NCI-H128 (cell line): Measurements from ENCODE around the gene BPIFB6.

Experiments
- DNase-seq: peaks from one replicate; lab custom pipeline; 2025; ENCODE audit not compliant: unreplicated experiment; lab: John Stamatoyannopoulos, UW

BPIFB6 gene

GRCh38 chr20:33059741-33060390 is 28.4 kb downstream of the BPIFB6 start:
- no peak for DNase-seq

GRCh38 chr20:33061658-33062028 is 30.2 kb downstream of the BPIFB6 start:
- DNase-seq, result no peak

GRCh38 chr20:33062105-33062824 is 30.8 kb downstream of the BPIFB6 start:
- no peak for DNase-seq

GRCh38 chr20:33062825-33063149 is 31.3 kb downstream of the BPIFB6 start:
- DNase-seq, result no peak

GRCh38 chr20:33063271-33063670 is 31.8 kb downstream of the BPIFB6 start:
- no peak for DNase-seq

- DNase-seq, result no peak
These were observed 33.3 kb downstream of the BPIFB6 start for GRCh38 chr20:33064572-33065287.

- no peak for DNase-seq
These were observed 34.3 kb downstream of the BPIFB6 start for GRCh38 chr20:33065785-33066184.

GRCh38 chr20:33067806-33068205 is 36.4 kb downstream of the BPIFB6 start:
- DNase-seq, result no peak

GRCh38 chr20:33068251-33068939 is 36.9 kb downstream of the BPIFB6 start:
- no peak for DNase-seq

GRCh38 chr20:33069673-33070072 is 38.2 kb downstream of the BPIFB6 start:
- DNase-seq, result no peak

- no peak for DNase-seq
These were observed 38.9 kb downstream of the BPIFB6 start for GRCh38 chr20:33070111-33071053.

- no peak for DNase-seq
These were observed 39.8 kb downstream of the BPIFB6 start for GRCh38 chr20:33071198-33071597.

- no peak for DNase-seq
These were observed 40.9 kb downstream of the BPIFB6 start for GRCh38 chr20:33072362-33072761.

- DNase-seq, result no peak
These were observed 41.4 kb downstream of the BPIFB6 start for GRCh38 chr20:33072813-33073212.

GRCh38 chr20:33074675-33075074 is 43.2 kb downstream of the BPIFB6 start:
- DNase-seq, result no peak

- DNase-seq, result no peak
These were observed 43.8 kb downstream of the BPIFB6 start for GRCh38 chr20:33075281-33075680.

GRCh38 chr20:33076662-33077372 is 45.4 kb downstream of the BPIFB6 start:
- no peak for DNase-seq

- DNase-seq, result no peak
These were observed 47.8 kb downstream of the BPIFB6 start, which contains the start of gene BPIFB4 for GRCh38 chr20:33079259-33079658. TSS of gene BPIFB4 (plus strand) at chr20:33079643. CDS start at chr20:33081527, 1,884 bp downstream.

GRCh38 chr20:33081411-33082154 is 50.1 kb downstream of the BPIFB6 start:
- no peak for DNase-seq
